ENCODE data around the gene RNF111.

RNF111 gene

DNA sequence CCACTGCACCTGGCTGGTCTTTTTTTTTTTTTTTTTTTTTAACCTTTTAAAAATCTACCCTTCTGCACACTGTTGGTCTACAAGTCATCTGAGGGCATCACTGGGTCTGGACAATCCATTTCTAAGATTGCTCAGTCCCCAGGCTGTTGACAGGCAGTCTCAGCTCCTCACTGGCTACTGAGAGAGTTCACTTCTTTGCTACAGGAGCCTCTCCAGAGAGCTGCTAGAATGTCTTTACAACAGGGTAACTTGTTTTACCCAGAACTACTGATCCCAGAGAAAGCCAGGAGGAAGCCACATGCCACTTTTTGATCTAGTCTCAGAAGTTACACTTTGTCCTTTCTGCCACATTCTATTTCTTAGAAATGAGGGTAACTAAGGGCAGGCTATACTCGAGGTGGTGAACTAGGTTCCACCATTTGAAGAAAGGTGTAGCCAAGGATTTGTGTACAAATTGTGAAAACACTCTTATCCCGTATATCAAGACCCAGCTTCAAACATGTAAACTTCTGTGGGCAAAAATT is 111.8 kb downstream of the RNF111 start:
- peaks cover 24% of the 10 kb centered on the region for H3K36me3 ChIP-seq
- no peak overlapping the region for H3K27ac ChIP-seq
- H3K27me3 ChIP-seq (ENCODE audit: insufficient read depth, low read depth, severe bottlenecking) = no peaks in the 10 kb centered on the region
- DNase-seq = no peak
- no peak overlapping the region for H3K4me3 ChIP-seq (ENCODE audit: low read depth, low read length)
- H3K9me3 ChIP-seq (ENCODE audit: severe bottlenecking) = no peaks in the 10 kb centered on the region
- TF ChIP-seq, protein P1, sequence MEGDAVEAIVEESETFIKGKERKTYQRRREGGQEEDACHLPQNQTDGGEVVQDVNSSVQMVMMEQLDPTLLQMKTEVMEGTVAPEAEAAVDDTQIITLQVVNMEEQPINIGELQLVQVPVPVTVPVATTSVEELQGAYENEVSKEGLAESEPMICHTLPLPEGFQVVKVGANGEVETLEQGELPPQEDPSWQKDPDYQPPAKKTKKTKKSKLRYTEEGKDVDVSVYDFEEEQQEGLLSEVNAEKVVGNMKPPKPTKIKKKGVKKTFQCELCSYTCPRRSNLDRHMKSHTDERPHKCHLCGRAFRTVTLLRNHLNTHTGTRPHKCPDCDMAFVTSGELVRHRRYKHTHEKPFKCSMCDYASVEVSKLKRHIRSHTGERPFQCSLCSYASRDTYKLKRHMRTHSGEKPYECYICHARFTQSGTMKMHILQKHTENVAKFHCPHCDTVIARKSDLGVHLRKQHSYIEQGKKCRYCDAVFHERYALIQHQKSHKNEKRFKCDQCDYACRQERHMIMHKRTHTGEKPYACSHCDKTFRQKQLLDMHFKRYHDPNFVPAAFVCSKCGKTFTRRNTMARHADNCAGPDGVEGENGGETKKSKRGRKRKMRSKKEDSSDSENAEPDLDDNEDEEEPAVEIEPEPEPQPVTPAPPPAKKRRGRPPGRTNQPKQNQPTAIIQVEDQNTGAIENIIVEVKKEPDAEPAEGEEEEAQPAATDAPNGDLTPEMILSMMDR (IDR thresholded peaks at IDR 0.05; ENCODE audit: low read depth, low read length) = no peak

GRCh38 chr15:59104602-59104911 is 117.1 kb downstream of the RNF111 start:
- Histone ChIP-seq H3K27me3 (ENCODE audit: insufficient read depth, low read depth, severe bottlenecking) (no peaks in the 10 kb centered on the region), H3K36me3 (peaks cover 30% of the 10 kb centered on the region), H3K4me3 (ENCODE audit: low read depth, low read length) (peak overlapping the region; percentile 92), H3K27ac (peak overlapping the region; percentile 96), H3K9me3 (ENCODE audit: severe bottlenecking) (no peaks in the 10 kb centered on the region)
- DNase-seq = no peak
- TF ChIP-seq, protein P1 (IDR thresholded peaks at IDR 0.05; ENCODE audit: low read depth, low read length) = no peak

- Histone ChIP-seq H3K27me3 (ENCODE audit: insufficient read depth, low read depth, severe bottlenecking) (no peaks in the 10 kb centered on the region), H3K27ac (peak within 1 kb of the TSS; percentile 96), H3K9me3 (ENCODE audit: severe bottlenecking) (no peaks in the 10 kb centered on the region), H3K4me3 (ENCODE audit: low read depth, low read length) (peak within 1 kb of the TSS; percentile 92), H3K36me3 (peaks cover 36% of the 10 kb centered on the region)
- peak; percentile 89 for DNase-seq
- TF ChIP-seq, protein P1 (IDR thresholded peaks at IDR 0.05; ENCODE audit: low read depth, low read length) = no peak
These were observed 117.7 kb downstream of the RNF111 start, which contains the start of gene CCNB2 for GRCh38 chr15:59104912-59105732. Gene CCNB2 (plus strand): TSS chr15:59105146. CDS start chr15:59105269, 123 bp downstream.

DNA sequence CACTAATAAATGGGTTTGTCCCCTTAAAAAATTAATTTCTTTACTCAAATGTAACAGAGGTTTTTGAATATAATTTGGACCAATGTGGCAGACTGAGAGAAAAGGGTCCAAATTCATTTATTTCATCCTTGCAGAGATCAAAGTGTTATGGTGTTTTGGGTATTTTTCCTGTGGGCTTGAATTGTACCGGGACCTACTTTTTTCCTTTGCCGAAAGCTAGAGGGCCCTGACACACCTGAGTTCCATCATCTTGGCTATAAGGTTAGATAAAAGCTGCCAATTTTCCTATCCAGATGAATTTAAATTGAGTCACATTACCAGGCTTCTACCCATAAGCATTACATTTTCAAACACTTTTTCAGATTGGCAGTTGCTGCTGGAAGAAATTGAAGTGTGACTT is 118.4 kb downstream of the RNF111 start:
- Histone ChIP-seq H3K27me3 (ENCODE audit: insufficient read depth, low read depth, severe bottlenecking) (no peaks in the 10 kb centered on the region), H3K27ac (peak overlapping the region; percentile 96), H3K9me3 (ENCODE audit: severe bottlenecking) (no peaks in the 10 kb centered on the region), H3K4me3 (ENCODE audit: low read depth, low read length) (peak overlapping the region; percentile 92), H3K36me3 (peaks cover 43% of the 10 kb centered on the region)
- TF ChIP-seq, protein P1 (IDR thresholded peaks at IDR 0.05; ENCODE audit: low read depth, low read length) = no peak
- DNase-seq = no peak

DNA sequence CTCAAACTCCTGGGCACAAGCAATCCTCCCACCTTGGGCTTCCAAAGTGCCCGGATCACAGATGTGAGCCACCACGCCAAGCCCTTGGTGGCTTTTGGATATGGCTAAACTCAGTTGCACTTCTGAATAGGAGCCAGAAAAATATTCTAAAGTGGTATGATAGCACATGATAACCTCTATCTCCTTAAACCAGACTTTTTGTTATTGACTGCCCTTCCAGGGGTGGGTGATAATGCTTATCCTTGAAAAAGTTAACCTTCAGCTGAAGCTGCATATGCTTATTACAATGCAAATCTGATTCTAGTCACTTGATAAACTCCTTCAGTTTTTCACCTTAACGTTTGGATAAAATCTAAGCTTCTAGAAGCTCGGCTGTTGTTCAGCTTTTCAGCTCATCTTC is 123.8 kb downstream of the RNF111 start:
- no peak overlapping the region for H3K4me3 ChIP-seq (ENCODE audit: low read depth, low read length)
- H3K27ac ChIP-seq = no peak overlapping the region
- H3K9me3 ChIP-seq (ENCODE audit: severe bottlenecking) = no peaks in the 10 kb centered on the region
- no peak for DNase-seq
- H3K27me3 ChIP-seq (ENCODE audit: insufficient read depth, low read depth, severe bottlenecking) = no peaks in the 10 kb centered on the region
- peaks cover 79% of the 10 kb centered on the region for H3K36me3 ChIP-seq
- TF ChIP-seq, protein P1 (IDR thresholded peaks at IDR 0.05; ENCODE audit: low read depth, low read length) = no peak

Measured in WERI-Rb-1 (cell line).